T-helper 2 cell treated with Interferon-gamma antibody and Interleukin-4, amounts not matched to agents 5 μg/mL and 100 μg/mL, for 36 hours (primary cell): ENCODE results near the gene STC2.
"Not testable (repeated sequence)": the region's sequence is repeated elsewhere in the genome, so short reads cannot be mapped to it uniquely, and the experiment has no call there.

Experiments used
- DNase-seq: peaks from one replicate; pipeline ENCODE4 v3.0.0; 2021; ENCODE audit warnings: low spot score
- H3K27ac Mint-ChIP-seq: one replicate; pipeline ENCODE4 v1.8.0; 2021; ENCODE audit warnings: mild to moderate bottlenecking, mixed read lengths
- H3K27me3 Mint-ChIP-seq: one replicate; pipeline ENCODE4 v1.8.0; 2021; ENCODE audit warnings: low read depth, mixed read lengths
- H3K36me3 Mint-ChIP-seq: one replicate; pipeline ENCODE4 v1.8.0; 2021; ENCODE audit warnings: low read depth, mixed read lengths
- H3K4me1 Mint-ChIP-seq: one replicate; pipeline ENCODE4 v1.8.0; 2021; ENCODE audit warnings: low read depth, mixed read lengths
- H3K4me3 Mint-ChIP-seq: one replicate; pipeline ENCODE4 v1.8.0; 2022; ENCODE audit warnings: mild to moderate bottlenecking, moderate library complexity, mixed read lengths
- H3K9me3 Mint-ChIP-seq: one replicate; pipeline ENCODE4 v1.8.0; 2021; ENCODE audit warnings: mixed read lengths

Gene STC2

GRCh38 chr5:173287086-173287485 is 41.1 kb downstream of the STC2 start:
- peaks cover 1% of the 10 kb centered on the region for H3K36me3 Mint-ChIP-seq
- peaks cover 6% of the 10 kb centered on the region for H3K9me3 Mint-ChIP-seq
- H3K27me3 Mint-ChIP-seq: peaks cover 66% of the 10 kb centered on the region
- H3K27ac Mint-ChIP-seq: no peak overlapping the region
- H3K4me1 Mint-ChIP-seq: peaks cover 7% of the 10 kb centered on the region
- no peak overlapping the region for H3K4me3 Mint-ChIP-seq
- no peak for DNase-seq

- Mint-ChIP-seq H3K27ac (peak overlapping the region; percentile 32), H3K27me3 (peaks cover 51% of the 10 kb centered on the region)
- not testable (repeated sequence) for DNase-seq, H3K9me3 Mint-ChIP-seq, H3K4me1 Mint-ChIP-seq, H3K4me3 Mint-ChIP-seq, H3K36me3 Mint-ChIP-seq
Measured at GRCh38 chr5:173284343-173284958, 43.8 kb downstream of the STC2 start.

- H3K9me3 Mint-ChIP-seq: peaks cover 6% of the 10 kb centered on the region
- peaks cover 47% of the 10 kb centered on the region for H3K27me3 Mint-ChIP-seq
- H3K4me1 Mint-ChIP-seq: peaks cover 7% of the 10 kb centered on the region
- H3K4me3 Mint-ChIP-seq: no peak overlapping the region
- peak; percentile 69 for DNase-seq
- peaks cover 1% of the 10 kb centered on the region for H3K36me3 Mint-ChIP-seq
- H3K27ac Mint-ChIP-seq: no peak overlapping the region
Measured at GRCh38 chr5:173283318-173284288, 44.6 kb downstream of the STC2 start.

GRCh38 chr5:173282916-173283315 is 45.3 kb downstream of the STC2 start:
- Mint-ChIP-seq H3K9me3 (peaks cover 6% of the 10 kb centered on the region), H3K4me1 (peaks cover 5% of the 10 kb centered on the region), H3K36me3 (peaks cover 1% of the 10 kb centered on the region), H3K4me3 (no peak overlapping the region), H3K27ac (no peak overlapping the region), H3K27me3 (peaks cover 45% of the 10 kb centered on the region)
- no peak for DNase-seq

GRCh38 chr5:173281910-173282309 is 46.3 kb downstream of the STC2 start:
- Mint-ChIP-seq H3K4me3 (no peak overlapping the region), H3K27me3 (peaks cover 41% of the 10 kb centered on the region)

GRCh38 chr5:173279166-173279565 is 49.0 kb downstream of the STC2 start:
- Mint-ChIP-seq H3K4me1 (peaks cover 2% of the 10 kb centered on the region), H3K27me3 (peaks cover 29% of the 10 kb centered on the region), H3K36me3 (no peaks in the 10 kb centered on the region), H3K9me3 (no peaks in the 10 kb centered on the region), H3K4me3 (no peak overlapping the region), H3K27ac (no peak overlapping the region)
- DNase-seq: no peak

More at GRCh38 chr5:173281910-173282309, 46.3 kb downstream of the STC2 start:
- Mint-ChIP-seq H3K4me1 (peaks cover 4% of the 10 kb centered on the region), H3K27ac (no peak overlapping the region), H3K9me3 (peaks cover 6% of the 10 kb centered on the region), H3K36me3 (peaks cover 1% of the 10 kb centered on the region)
- DNase-seq: no peak

- Mint-ChIP-seq H3K27ac (no peak overlapping the region), H3K4me1 (peaks cover 2% of the 10 kb centered on the region), H3K36me3 (no peaks in the 10 kb centered on the region), H3K27me3 (peaks cover 28% of the 10 kb centered on the region), H3K9me3 (no peaks in the 10 kb centered on the region), H3K4me3 (no peak overlapping the region)
- DNase-seq: no peak
Measured at GRCh38 chr5:173278641-173279040, 49.6 kb downstream of the STC2 start.

GRCh38 chr5:173278172-173278571 is 50.0 kb downstream of the STC2 start:
- no peaks in the 10 kb centered on the region for H3K36me3 Mint-ChIP-seq
- no peak overlapping the region for H3K4me3 Mint-ChIP-seq
- H3K27me3 Mint-ChIP-seq: peaks cover 24% of the 10 kb centered on the region
- DNase-seq: no peak
- H3K9me3 Mint-ChIP-seq: no peaks in the 10 kb centered on the region
- H3K27ac Mint-ChIP-seq: no peak overlapping the region
- H3K4me1 Mint-ChIP-seq: peaks cover 1% of the 10 kb centered on the region

- H3K4me1 Mint-ChIP-seq: no peaks in the 10 kb centered on the region
- no peaks in the 10 kb centered on the region for H3K9me3 Mint-ChIP-seq
- no peaks in the 10 kb centered on the region for H3K36me3 Mint-ChIP-seq
- H3K4me3 Mint-ChIP-seq: no peak overlapping the region
- H3K27ac Mint-ChIP-seq: no peak overlapping the region
- no peak for DNase-seq
- peaks cover 7% of the 10 kb centered on the region for H3K27me3 Mint-ChIP-seq
Measured at GRCh38 chr5:173274771-173275170, 53.4 kb downstream of the STC2 start.

GRCh38 chr5:173271419-173271818 is 56.8 kb downstream of the STC2 start:
- Mint-ChIP-seq H3K27ac (no peak overlapping the region), H3K27me3 (peaks cover 9% of the 10 kb centered on the region), H3K36me3 (no peaks in the 10 kb centered on the region), H3K4me1 (no peaks in the 10 kb centered on the region), H3K4me3 (no peak overlapping the region), H3K9me3 (no peaks in the 10 kb centered on the region)
- DNase-seq: no peak

GRCh38 chr5:173268750-173269432 is 59.3 kb downstream of the STC2 start:
- Mint-ChIP-seq H3K27ac (no peak overlapping the region), H3K4me3 (no peak overlapping the region), H3K36me3 (no peaks in the 10 kb centered on the region), H3K4me1 (no peaks in the 10 kb centered on the region), H3K27me3 (peaks cover 7% of the 10 kb centered on the region), H3K9me3 (no peaks in the 10 kb centered on the region)
- no peak for DNase-seq

- no peaks in the 10 kb centered on the region for H3K4me1 Mint-ChIP-seq
- H3K27ac Mint-ChIP-seq: no peak overlapping the region
- no peak for DNase-seq
- H3K9me3 Mint-ChIP-seq: no peaks in the 10 kb centered on the region
- peaks cover 9% of the 10 kb centered on the region for H3K27me3 Mint-ChIP-seq
- no peak overlapping the region for H3K4me3 Mint-ChIP-seq
- H3K36me3 Mint-ChIP-seq: no peaks in the 10 kb centered on the region
Measured at GRCh38 chr5:173265433-173265832, 62.8 kb downstream of the STC2 start.
